ENCODE results near the gene C10orf67. TPM values are rescaled to one million over a fixed set of nuclear protein-coding genes. Genes with fewer than 3 reads are reported as not detected.
"Not testable (repeated sequence)": the region's sequence is repeated elsewhere in the genome, so short reads cannot be mapped to it uniquely, and the experiment has no call there.

The C10orf67 gene
- total and polyA plus RNA-seq, 3 experiments from 2014 or later, result 0.26 TPM; not detected in 2

DNA sequence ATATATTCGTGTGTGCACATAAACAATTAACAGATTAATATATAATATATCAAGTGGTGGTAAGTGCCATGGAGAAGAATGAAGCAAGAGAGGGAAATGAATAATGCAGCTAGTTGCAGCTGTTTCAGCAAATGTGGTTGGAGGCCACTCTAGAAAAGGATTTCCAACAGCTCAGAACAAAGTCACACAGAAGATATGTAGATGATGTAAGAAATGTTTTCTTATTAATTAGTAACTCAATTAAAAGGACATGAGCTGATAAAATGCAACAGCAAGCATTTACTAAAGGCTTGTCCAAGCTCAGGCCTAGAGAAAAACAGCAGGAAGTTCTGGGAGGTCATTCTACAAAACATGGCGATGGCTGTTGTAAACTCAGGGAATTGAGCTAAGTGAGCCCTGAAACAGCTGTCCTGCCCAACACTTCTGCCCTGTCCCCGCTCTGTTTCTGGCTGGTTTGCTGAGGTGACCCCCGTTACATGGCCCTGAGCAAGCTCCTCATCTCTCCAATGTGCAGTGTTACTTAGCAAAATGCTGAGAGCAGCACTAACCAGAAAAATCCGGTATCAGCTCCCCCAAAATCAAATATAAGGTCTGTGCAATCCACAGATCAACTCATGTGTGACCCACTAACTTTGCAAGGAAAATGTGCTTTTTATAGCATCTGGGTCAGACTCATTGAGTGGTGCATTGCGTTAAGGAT is 23.4 kb upstream of the C10orf67 start:
- H3K27me3 ChIP-seq (ENCODE audit: insufficient read depth, low read length, poor library complexity, severe bottlenecking), result no peaks in the 10 kb centered on the region
- peaks cover 45% of the 10 kb centered on the region for H3K4me1 ChIP-seq (ENCODE audit: insufficient read depth, low read length)
- no peak overlapping the region for H3K27ac ChIP-seq (ENCODE audit: low read depth, low read length)
- ChIA-PET CTCF (interaction anchor here (1.3 kb wide), 1 partner anchor 9 kb away, joined by 3 read pairs; no protein-coding TSS in a partner anchor), POLR2A (interaction anchor here (1.7 kb wide), 1 partner anchor 71 kb away, joined by 7 read pairs; the partner anchor contains the start of gene OTUD1)
- peak overlapping the region; percentile 35 for H3K4me3 ChIP-seq (ENCODE audit: low read length)
- Mint-ChIP-seq H3K36me3 (peaks cover 0 to 6% (median 0%) of the 10 kb centered on the region in 3 donors), H3K27ac (peak overlapping the region in 5 of 8 donors; percentile 2 to 57 (median 18)), H3K9me3 (peaks cover 0 to 2% (median 0%) of the 10 kb centered on the region in 5 donors), H3K4me3 (peak overlapping the region in 5 of 7 donors; percentile 4 to 71 (median 29)), H3K4me1 (peaks cover 46 to 55% (median 53%) of the 10 kb centered on the region in 3 donors), H3K27me3 (peaks cover 0 to 3% of the 10 kb centered on the region in 2 donors)
- DNase-seq, result no peak
- no peaks in the 10 kb centered on the region for H3K9me3 ChIP-seq (ENCODE audit: low read length)
- no peaks in the 10 kb centered on the region for H3K36me3 ChIP-seq (ENCODE audit: insufficient read depth, low read length)

DNA sequence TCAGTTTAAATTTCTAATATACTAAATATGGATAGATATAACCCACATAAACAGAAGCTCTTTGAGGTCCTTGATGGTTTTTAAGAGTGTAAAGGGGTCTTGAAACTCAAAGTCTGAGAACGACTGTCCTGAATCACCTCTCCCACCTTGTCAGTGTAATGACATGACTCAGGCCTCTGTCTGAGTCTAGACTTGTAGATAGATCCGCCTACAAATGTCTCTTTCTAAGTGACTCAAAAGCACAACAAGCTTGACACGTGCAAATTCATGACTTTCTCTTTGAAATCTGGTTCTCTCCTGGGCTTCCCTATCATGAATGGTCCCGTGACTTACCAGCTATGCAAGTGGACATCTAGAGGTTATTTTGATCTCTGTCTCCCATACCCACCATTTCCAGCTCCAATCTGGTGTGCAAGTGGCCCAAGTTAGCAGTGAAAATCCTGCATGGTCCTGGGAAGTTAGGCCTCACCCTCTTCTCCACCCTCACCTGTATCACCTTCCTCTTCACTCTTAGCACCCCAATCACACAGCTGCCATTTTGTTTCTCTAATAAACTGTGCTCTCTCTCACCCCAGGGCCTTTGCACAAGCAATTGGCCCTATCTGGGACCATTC is 20.9 kb upstream of the C10orf67 start:
- not testable (repeated sequence) for H3K4me3 ChIP-seq (ENCODE audit: low read length); H3K27me3 ChIP-seq (ENCODE audit: insufficient read depth, low read length, poor library complexity, severe bottlenecking); H3K36me3 ChIP-seq (ENCODE audit: insufficient read depth, low read length); DNase-seq; H3K4me3 Mint-ChIP-seq; H3K9me3 ChIP-seq (ENCODE audit: low read length); H3K36me3 Mint-ChIP-seq; H3K27me3 Mint-ChIP-seq; H3K9me3 Mint-ChIP-seq; H3K27ac ChIP-seq (ENCODE audit: low read depth, low read length)
- ChIA-PET CTCF (interaction anchor here (2.0 to 2.3 kb wide), 2 partner anchors 10 to 73 kb away, joined by 4 to 6 read pairs; partner anchors contain the start of gene OTUD1), POLR2A (interaction anchor here (0.7 kb wide), 1 partner anchor 25 kb away, joined by 3 read pairs; no protein-coding TSS in a partner anchor)
- Mint-ChIP-seq H3K27ac (peak overlapping the region in 3 of 8 donors; percentile 11 to 73 (median 30)), H3K4me1 (peaks cover 57 to 66% (median 64%) of the 10 kb centered on the region in 3 donors)
- peaks cover 56% of the 10 kb centered on the region for H3K4me1 ChIP-seq (ENCODE audit: insufficient read depth, low read length)

DNA sequence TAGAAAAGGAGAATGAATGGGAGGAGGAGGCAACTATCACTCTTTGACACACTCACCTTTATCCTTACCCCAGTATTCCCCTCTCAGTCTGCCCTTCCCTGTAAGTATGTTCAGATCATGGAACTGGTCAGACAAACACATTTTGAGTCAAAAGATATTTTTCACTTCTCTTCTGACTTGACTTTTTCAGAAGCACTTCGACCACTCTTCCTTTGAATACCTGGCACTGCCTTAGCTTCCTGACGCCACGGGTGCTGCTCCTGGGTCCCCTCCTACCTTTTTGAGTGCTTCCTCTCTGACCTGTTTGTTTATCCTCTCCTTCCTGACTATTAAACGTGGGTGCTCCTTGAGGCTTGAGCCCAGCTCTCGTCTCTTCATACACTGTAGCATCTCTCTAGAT is 19.8 kb upstream of the C10orf67 start:
- H3K27ac ChIP-seq (ENCODE audit: low read depth, low read length), result no peak overlapping the region
- ChIA-PET CTCF (interaction anchor here (2.0 to 2.3 kb wide), 2 partner anchors 9 to 74 kb away, joined by 4 to 6 read pairs; partner anchors contain the start of gene OTUD1), POLR2A (no interaction called here)
- no peaks in the 10 kb centered on the region for H3K36me3 ChIP-seq (ENCODE audit: insufficient read depth, low read length)
- no peak for DNase-seq
- Mint-ChIP-seq H3K27ac (peak overlapping the region; percentile 74 to 97 (median 92)), H3K4me1 (peaks cover 49 to 56% (median 54%) of the 10 kb centered on the region in 3 donors), H3K27me3 (no peaks in the 10 kb centered on the region), H3K9me3 (no peaks in the 10 kb centered on the region), H3K36me3 (no peaks in the 10 kb centered on the region), H3K4me3 (peak overlapping the region in 6 of 7 donors; percentile 1 to 84 (median 70))
- no peaks in the 10 kb centered on the region for H3K9me3 ChIP-seq (ENCODE audit: low read length)
- H3K27me3 ChIP-seq (ENCODE audit: insufficient read depth, low read length, poor library complexity, severe bottlenecking), result no peaks in the 10 kb centered on the region
- peaks cover 46% of the 10 kb centered on the region for H3K4me1 ChIP-seq (ENCODE audit: insufficient read depth, low read length)
- H3K4me3 ChIP-seq (ENCODE audit: low read length), result no peak overlapping the region

DNA sequence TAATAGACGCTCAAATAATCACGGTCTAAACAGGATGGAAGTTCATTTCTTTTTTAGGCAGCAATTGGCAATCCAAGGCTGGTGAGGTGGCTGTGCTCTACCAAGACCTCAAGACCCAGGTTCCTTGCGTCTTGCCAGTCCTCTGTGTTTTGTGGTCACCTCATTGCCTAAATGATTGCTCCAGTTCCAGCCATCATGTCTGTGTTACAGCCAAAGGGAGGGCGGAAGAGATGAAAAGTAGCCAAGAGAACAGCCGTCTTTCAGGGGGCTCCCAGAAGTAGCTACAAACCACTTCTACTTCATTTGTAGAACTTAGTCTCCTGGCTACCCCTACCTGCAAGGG is 19.2 kb upstream of the C10orf67 start:
- Histone ChIP-seq H3K9me3 (ENCODE audit: low read length) (no peaks in the 10 kb centered on the region), H3K27ac (ENCODE audit: low read depth, low read length) (no peak overlapping the region), H3K4me1 (ENCODE audit: insufficient read depth, low read length) (peaks cover 40% of the 10 kb centered on the region), H3K27me3 (ENCODE audit: insufficient read depth, low read length, poor library complexity, severe bottlenecking) (no peaks in the 10 kb centered on the region), H3K36me3 (ENCODE audit: insufficient read depth, low read length) (no peaks in the 10 kb centered on the region), H3K4me3 (ENCODE audit: low read length) (peak overlapping the region; percentile 8)
- Mint-ChIP-seq H3K27me3 (no peaks in the 10 kb centered on the region), H3K27ac (peak overlapping the region; percentile 74 to 97 (median 94)), H3K36me3 (no peaks in the 10 kb centered on the region), H3K4me3 (peak overlapping the region; percentile 48 to 84 (median 78)), H3K4me1 (peaks cover 43 to 50% (median 48%) of the 10 kb centered on the region in 3 donors), H3K9me3 (no peaks in the 10 kb centered on the region)
- CTCF ChIA-PET, result interaction anchor here (2.3 kb wide), 1 partner anchor 9 kb away, joined by 6 read pairs; no protein-coding TSS in a partner anchor
- DNase-seq, result no peak
- POLR2A ChIA-PET, result no interaction called here

DNA sequence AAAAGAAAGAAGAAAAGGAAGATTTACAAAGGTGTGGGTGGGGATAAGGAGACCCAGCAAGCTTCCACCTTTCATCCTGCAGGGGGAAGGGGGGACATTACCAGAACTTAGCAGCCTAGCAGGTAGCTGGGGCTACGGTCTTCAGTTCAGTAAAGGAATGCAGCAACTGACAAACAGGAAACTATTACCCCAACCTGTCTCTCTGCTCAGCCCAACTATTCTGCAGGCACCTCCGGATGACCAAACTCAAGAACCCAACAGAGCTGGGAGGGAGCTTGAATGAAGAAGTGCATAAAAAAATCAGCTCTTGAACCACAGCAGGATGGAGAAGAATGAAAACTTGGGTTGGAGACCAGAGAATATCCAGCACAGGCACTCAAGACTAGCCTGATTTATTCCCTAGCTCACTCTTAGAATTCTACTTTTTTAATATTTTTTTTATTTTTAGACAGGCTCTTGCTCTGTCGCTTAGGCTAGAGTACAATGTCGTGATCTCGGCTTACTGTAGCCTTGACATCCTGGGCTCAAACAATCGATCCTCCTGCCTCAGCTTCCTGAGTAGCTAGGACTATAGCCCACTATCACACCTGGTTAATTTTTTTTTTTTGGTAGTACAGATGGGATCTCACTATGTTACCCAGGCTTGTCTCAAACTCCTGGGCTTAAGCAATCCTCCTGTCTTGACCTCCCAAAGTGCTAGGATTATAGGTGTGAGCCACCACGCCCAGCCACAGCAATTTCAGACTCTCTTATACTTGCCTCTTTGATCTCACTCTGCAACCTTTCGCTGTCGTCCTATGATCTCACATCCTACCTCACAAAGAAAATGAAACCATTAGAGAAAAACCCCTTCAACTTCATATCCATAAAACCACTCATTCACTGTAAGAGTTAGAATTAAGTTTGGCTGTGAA is 18.5 kb upstream of the C10orf67 start:
- Mint-ChIP-seq H3K36me3 (no peaks in the 10 kb centered on the region), H3K9me3 (no peaks in the 10 kb centered on the region), H3K27ac (peak overlapping the region; percentile 74 to 97 (median 94)), H3K27me3 (no peaks in the 10 kb centered on the region), H3K4me1 (peaks cover 36 to 43% (median 42%) of the 10 kb centered on the region in 3 donors), H3K4me3 (peak overlapping the region; percentile 48 to 84 (median 78))
- POLR2A ChIA-PET, result interaction anchor here (1.0 to 1.2 kb wide), 3 partner anchors 22 to 76 kb away, joined by 3 to 8 read pairs (median 3); partner anchors contain the start of gene OTUD1
- H3K36me3 ChIP-seq (ENCODE audit: insufficient read depth, low read length), result no peaks in the 10 kb centered on the region
- H3K27me3 ChIP-seq (ENCODE audit: insufficient read depth, low read length, poor library complexity, severe bottlenecking), result no peaks in the 10 kb centered on the region
- H3K4me1 ChIP-seq (ENCODE audit: insufficient read depth, low read length), result peaks cover 34% of the 10 kb centered on the region
- CTCF ChIA-PET, result interaction anchor here (2.3 kb wide), 1 partner anchor 8 kb away, joined by 6 read pairs; no protein-coding TSS in a partner anchor
- H3K9me3 ChIP-seq (ENCODE audit: low read length), result no peaks in the 10 kb centered on the region
- DNase-seq, result peak in 4 of 5 donors; percentile 1 to 71 (median 57)
- H3K27ac ChIP-seq (ENCODE audit: low read depth, low read length), result no peak overlapping the region
- peak overlapping the region; percentile 8 for H3K4me3 ChIP-seq (ENCODE audit: low read length)

DNA sequence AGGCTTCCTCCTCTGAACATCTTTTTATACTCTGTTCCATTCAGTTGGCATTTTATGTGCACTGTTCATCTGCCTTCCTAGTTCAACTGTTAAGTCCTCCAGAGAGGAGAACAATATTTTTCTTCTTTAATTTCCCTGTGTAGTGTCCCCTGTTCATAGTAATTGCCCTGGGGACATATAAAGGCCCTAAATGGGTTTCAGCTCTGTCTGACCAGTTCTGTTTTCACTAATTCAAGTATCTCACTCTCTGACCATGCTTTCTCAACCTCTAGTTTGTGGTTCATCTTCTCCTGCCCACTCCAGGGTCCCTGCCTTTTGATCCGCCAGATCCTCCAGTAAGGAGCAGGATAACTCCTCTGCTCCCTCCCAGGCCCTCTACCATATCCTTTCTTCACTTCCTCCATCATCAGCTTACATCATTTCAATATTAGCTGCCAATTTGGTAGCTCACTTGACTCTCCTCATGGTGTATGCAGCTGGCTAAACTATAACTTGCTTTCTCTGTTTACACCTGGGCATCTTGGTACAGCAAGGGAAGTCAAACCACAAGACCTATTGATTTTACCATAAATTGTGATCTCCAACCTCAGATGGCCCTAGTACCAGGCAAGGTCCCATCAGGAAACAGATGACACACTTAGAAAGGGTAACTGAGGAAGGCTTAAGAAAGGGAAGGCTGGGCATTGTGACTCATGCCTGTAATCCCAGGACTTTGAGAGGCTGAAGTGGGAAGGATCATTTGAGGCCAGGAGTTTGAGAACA is 17.7 kb upstream of the C10orf67 start:
- CTCF ChIA-PET, result no interaction called here
- H3K27me3 Mint-ChIP-seq, result no peaks in the 10 kb centered on the region
- peaks cover 33 to 38% (median 37%) of the 10 kb centered on the region in 3 donors for H3K4me1 Mint-ChIP-seq
- H3K4me3 Mint-ChIP-seq, result peak overlapping the region in 5 of 7 donors; percentile 17 to 63 (median 42)
- peak overlapping the region in 7 of 8 donors; percentile 21 to 89 (median 77) for H3K27ac Mint-ChIP-seq
- Histone ChIP-seq H3K9me3 (ENCODE audit: low read length) (no peaks in the 10 kb centered on the region), H3K36me3 (ENCODE audit: insufficient read depth, low read length) (no peaks in the 10 kb centered on the region), H3K4me3 (ENCODE audit: low read length) (peak overlapping the region; percentile 31), H3K4me1 (ENCODE audit: insufficient read depth, low read length) (peaks cover 29% of the 10 kb centered on the region), H3K27me3 (ENCODE audit: insufficient read depth, low read length, poor library complexity, severe bottlenecking) (no peaks in the 10 kb centered on the region), H3K27ac (ENCODE audit: low read depth, low read length) (no peak overlapping the region)
- H3K36me3 Mint-ChIP-seq, result no peaks in the 10 kb centered on the region
- DNase-seq, result no peak
- POLR2A ChIA-PET, result interaction anchor here (1.0 to 1.2 kb wide), 3 partner anchors 22 to 76 kb away, joined by 3 to 8 read pairs (median 3); partner anchors contain the start of gene OTUD1
- no peaks in the 10 kb centered on the region for H3K9me3 Mint-ChIP-seq

DNA sequence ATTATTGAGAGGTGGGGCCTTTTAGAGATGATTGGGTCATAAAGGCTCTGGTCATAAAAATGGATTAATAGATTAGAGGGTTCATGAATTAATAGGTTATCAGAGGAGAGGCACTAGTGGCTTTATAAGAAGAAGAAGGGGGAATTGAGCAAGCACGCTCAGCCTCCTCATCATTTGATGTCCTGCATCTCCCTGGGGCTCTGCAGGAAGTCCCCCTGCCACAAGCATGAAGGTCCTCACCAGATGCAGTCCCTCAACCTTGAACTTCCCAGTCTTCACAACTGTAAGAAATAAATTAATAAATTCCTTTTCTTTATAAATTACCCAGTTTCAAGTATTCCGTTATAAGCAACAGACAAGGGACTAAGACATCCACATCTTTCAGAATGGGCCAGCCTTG is 17.1 kb upstream of the C10orf67 start:
- no peaks in the 10 kb centered on the region for H3K27me3 Mint-ChIP-seq
- ChIA-PET POLR2A (no interaction called here), CTCF (no interaction called here)
- no peaks in the 10 kb centered on the region for H3K27me3 ChIP-seq (ENCODE audit: insufficient read depth, low read length, poor library complexity, severe bottlenecking)
- peak overlapping the region in 3 of 8 donors; percentile 77 to 89 (median 80) for H3K27ac Mint-ChIP-seq
- no peaks in the 10 kb centered on the region for H3K36me3 Mint-ChIP-seq
- peaks cover 33 to 38% (median 37%) of the 10 kb centered on the region in 3 donors for H3K4me1 Mint-ChIP-seq
- H3K4me1 ChIP-seq (ENCODE audit: insufficient read depth, low read length), result peaks cover 29% of the 10 kb centered on the region
- no peak for DNase-seq
- H3K9me3 Mint-ChIP-seq, result no peaks in the 10 kb centered on the region
- no peaks in the 10 kb centered on the region for H3K36me3 ChIP-seq (ENCODE audit: insufficient read depth, low read length)
- H3K27ac ChIP-seq (ENCODE audit: low read depth, low read length), result no peak overlapping the region
- H3K9me3 ChIP-seq (ENCODE audit: low read length), result no peaks in the 10 kb centered on the region
- no peak overlapping the region for H3K4me3 Mint-ChIP-seq
- H3K4me3 ChIP-seq (ENCODE audit: low read length), result no peak overlapping the region

Data from CD8-positive, alpha-beta memory T cell (primary cell).